K562 (cell line): Measurements from ENCODE around the gene TBATA. TPM values are rescaled to one million over a fixed set of nuclear protein-coding genes. Genes with fewer than 3 reads are reported as not detected.
A peak's percentile ranks its signal among the peaks of the same experiment; 100 is the strongest.

ENCODE experiments used
- ATAC-seq: fragments of 200-7000 bp; cut with Tn5 transposase; 3 replicates; pipeline ENCODE4 v1.9.1; 2020; ENCODE audit warnings: moderate library complexity
- Bru-seq: library from RNA; stranded (reverse); fragments of 400-500 nt; gene quantifications from one replicate; lab custom pipeline; 2021; lab: Mats Ljungman, UMichigan
- BruChase-seq, 2 experiments: library from RNA; stranded (reverse); fragments of 400-500 nt; gene quantifications; one replicate each; lab custom pipeline; 2021; lab: Mats Ljungman, UMichigan
- BruUV-seq: library from RNA; stranded (reverse); fragments of 400-500 nt; replicated peaks from 2 replicates; lab custom pipeline; 2021; lab: Mats Ljungman, UMichigan
- CTCF ChIA-PET: fragments of 300-600 bp; formaldehyde crosslinking; extraction: SDS; loops from one replicate; lab custom pipeline; 2021; ENCODE audit warnings: low intra/inter-chr PET ratio; lab: Yijun Ruan, JAX
- POLR2A ChIA-PET: fragments of 300-600, 350-650 bp; sonication (Branson Sonifier 250); formaldehyde crosslinking; extraction: SDS; loops from one replicate; lab custom pipeline; 2021; ENCODE audit warnings: antibody characterized with exemption, inconsistent platforms; lab: Yijun Ruan, JAX
- DNase-seq, 4 experiments: peaks; one replicate each; pipeline versions ENCODE4 v3.0.0 to v3.0.0-alpha.2; 2011 to 2018; ENCODE audit warnings: low spot score in 3 of 4, mixed read lengths in 3 of 4; ENCODE audit errors: extremely low read depth in 1 of 4
- FAIRE-seq: peaks from 2 replicates; lab custom pipeline; 2011; peaks lifted over from hg19 to GRCh38; lab: Jason Lieb, UNC
- H2AFZ ChIP-seq: 2 replicates; pipeline ENCODE4 v1.6.0; 2011; ENCODE audit warnings: low read depth, low read length, control low read depth, inconsistent platforms
- H3K27ac ChIP-seq: fragments of 200-600 bp; 3 replicates; pipeline ENCODE4 v1.8.0; 2011; ENCODE audit warnings: low read depth, mild to moderate bottlenecking, control low read depth, inconsistent platforms, low read length, moderate library complexity, mixed read lengths; ENCODE audit errors: extremely low read depth
- H3K27me3 ChIP-seq, 2 experiments: fragments of 300-600 bp in 1 of 2; 2 replicates in 1 of 2; 3 replicates in 1 of 2; pipeline versions ENCODE4 v1.6.0 to v1.8.0; 2011; ENCODE audit warnings: inconsistent platforms in 2 of 2, low read length in 2 of 2, mild to moderate bottlenecking in 1 of 2, mixed read lengths in 1 of 2, moderate library complexity in 1 of 2; ENCODE audit not compliant: control insufficient read depth in 2 of 2, insufficient read depth in 2 of 2
- H3K36me3 ChIP-seq: fragments of 300-600 bp; 3 replicates; pipeline ENCODE4 v1.8.0; 2011; ENCODE audit warnings: mild to moderate bottlenecking, low read length, inconsistent platforms; ENCODE audit not compliant: control insufficient read depth, insufficient read depth
- H3K4me1 ChIP-seq, 2 experiments: fragments of 200-600 bp in 1 of 2; replicated peaks in 1 of 2; 2 replicates in 1 of 2; 3 replicates in 1 of 2; pipeline versions ENCODE4 v1.5.1 to v1.8.0; 2011; ENCODE audit warnings: inconsistent platforms in 2 of 2, low read length in 2 of 2, mild to moderate bottlenecking in 1 of 2, mixed read lengths in 1 of 2, moderate library complexity in 1 of 2; ENCODE audit not compliant: control insufficient read depth in 2 of 2, insufficient read depth in 2 of 2
- H3K4me2 ChIP-seq: 2 replicates; pipeline ENCODE4 v1.6.1; 2011; ENCODE audit warnings: low read length, control low read depth, inconsistent platforms, mixed read lengths; ENCODE audit not compliant: insufficient read depth
- H3K4me3 ChIP-seq: fragments of 200-600 bp; sonication (generic), shearing (Covaris generic); 2 replicates; pipeline ENCODE4 v1.5.1; 2016; ENCODE audit warnings: control low read depth, inconsistent platforms
- H3K79me2 ChIP-seq: fragments of 200-600 bp; 3 replicates; pipeline ENCODE4 v1.8.0; 2011; ENCODE audit warnings: low read length, inconsistent platforms; ENCODE audit not compliant: control insufficient read depth, insufficient read depth
- H3K9ac ChIP-seq, 2 experiments: 2 replicates each; pipeline versions ENCODE4 v1.6.0 to v1.6.1; 2011; ENCODE audit warnings: low read depth in 2 of 2, low read length in 2 of 2, control low read depth in 1 of 2, inconsistent platforms in 1 of 2, mild to moderate bottlenecking in 1 of 2, mixed read lengths in 1 of 2; ENCODE audit not compliant: insufficient read depth in 1 of 2
- H3K9me1 ChIP-seq: one replicate; pipeline ENCODE4 v1.6.0; 2011; ENCODE audit warnings: inconsistent platforms, mild to moderate bottlenecking, low read length, moderate library complexity; ENCODE audit not compliant: control insufficient read depth, insufficient read depth
- H3K9me3 ChIP-seq: replicated peaks from 2 replicates; pipeline ENCODE4 v1.5.1; 2011; ENCODE audit warnings: low read depth, low read length, inconsistent platforms; ENCODE audit not compliant: control insufficient read depth, insufficient read depth
- H4K20me1 ChIP-seq: replicated peaks from 2 replicates; pipeline ENCODE4 v1.6.1; 2011; ENCODE audit warnings: low read length, inconsistent platforms, mixed read lengths; ENCODE audit not compliant: control insufficient read depth, insufficient read depth
- BDP1 ChIP-seq: IDR thresholded peaks from 3 replicates; pipeline ENCODE4 v1.6.1; 2011; ENCODE audit not compliant: insufficient read length, insufficient read depth
- CBFA2T2 ChIP-seq: fragments of 450-650 bp; conservative IDR thresholded peaks from 2 replicates; pipeline ENCODE4 v1.6.1; 2017; ENCODE audit warnings: mild to moderate bottlenecking
- CREB5 ChIP-seq: fragments of 250-450 bp; sonication (Bioruptor Pico); IDR thresholded peaks from 2 replicates; pipeline ENCODE4 v1.5.0; 2020; ENCODE audit warnings: mild to moderate bottlenecking
- JUND ChIP-seq, 2 experiments: IDR thresholded peaks; 2 replicates in 1 of 2; 3 replicates in 1 of 2; pipeline ENCODE4 v1.6.1; 2011; ENCODE audit warnings: borderline replicate concordance in 2 of 2, low read depth in 2 of 2, low read length in 2 of 2, improper control_type of control experiment in 1 of 2, missing biosample characterization in 1 of 2, missing genetic modification characterization in 1 of 2, missing genetic modification reagents in 1 of 2
- POLR2G ChIP-seq: fragments of 200-400 bp; formaldehyde crosslinking; IDR thresholded peaks from 2 replicates; pipeline ENCODE4 v1.6.1; 2017; ENCODE audit warnings: low read depth, mild to moderate bottlenecking, antibody characterized with exemption, low read length, moderate library complexity
- POLR3G ChIP-seq: IDR thresholded peaks from 2 replicates; pipeline ENCODE4 v1.6.1; 2011; ENCODE audit not compliant: insufficient read length, insufficient replicate concordance; ENCODE audit errors: extremely low read depth
- STAG1 ChIP-seq: sonication (generic); formaldehyde crosslinking; IDR thresholded peaks from 2 replicates; pipeline ENCODE4 v1.5.0; 2020; ENCODE audit warnings: missing genetic modification reagents, borderline replicate concordance
- YY1 ChIP-seq, 3 experiments: IDR thresholded peaks; 2 replicates each; pipeline ENCODE4 v1.6.1; 2011; ENCODE audit warnings: low read length in 2 of 3, mild to moderate bottlenecking in 2 of 3, moderate library complexity in 2 of 3, borderline replicate concordance in 1 of 3, control low read depth in 1 of 3, low read depth in 1 of 3; ENCODE audit not compliant: insufficient read depth in 3 of 3, insufficient replicate concordance in 2 of 3, control insufficient read depth in 1 of 3, insufficient read length in 1 of 3; ENCODE audit errors: extremely low read depth in 1 of 3
- ZBED1 ChIP-seq: IDR thresholded peaks from 2 replicates; pipeline ENCODE4 v1.6.1; 2014
- ZBTB8A ChIP-seq: fragments of 450-650 bp; IDR thresholded peaks from 2 replicates; pipeline ENCODE4 v1.6.1; 2018; ENCODE audit warnings: mild to moderate bottlenecking, moderate library complexity; ENCODE audit not compliant: partially characterized antibody
- ZKSCAN8 ChIP-seq: fragments of 200-800 bp; sonication (Bioruptor generic); IDR thresholded peaks from 2 replicates; pipeline ENCODE4 v1.6.1; 2016; ENCODE audit warnings: missing genetic modification characterization, missing compliant biosample characterization
- ZNF133 ChIP-seq: fragments of 250-450 bp; sonication (Bioruptor Pico); IDR thresholded peaks from 2 replicates; pipeline ENCODE4 v1.4.0; 2020; ENCODE audit warnings: mild to moderate bottlenecking
- ZNF140 ChIP-seq: fragments of 250-450 bp; sonication (Bioruptor Pico); IDR thresholded peaks from 2 replicates; pipeline ENCODE4 v1.8.0; 2021; ENCODE audit warnings: moderate library complexity, mild to moderate bottlenecking, inconsistent platforms
- ZNF561 ChIP-seq: fragments of 450-650 bp; formaldehyde crosslinking; conservative IDR thresholded peaks from 2 replicates; pipeline ENCODE4 v1.4.0; 2020; ENCODE audit warnings: mild to moderate bottlenecking, moderate library complexity
- WGBS: fragments of 100-300 bp; shearing (Covaris generic); methylation state at CpG from one replicate; pipeline ENCODE4 v1.1.6; 2016; ENCODE audit warnings: low coverage, mixed read lengths; ENCODE audit not compliant: insufficient coverage; ENCODE audit errors: missing lambda C conversion rate; 5-methylcytosine and 5-hydroxymethylcytosine counted together
- in situ Hi-C: fragments of 300-500 bp; cut with MboI; formaldehyde crosslinking; loops from 4 replicates; pipeline ENCODE4 v1.15.0; 2018; ENCODE audit warnings: inconsistent platforms, mixed read lengths
- intact Hi-C: fragments of 100-400 bp; cut with micrococcal nuclease; formaldehyde crosslinking; loops from 2 replicates; pipeline ENCODE4 v1.14.2; 2022
- long read RNA-seq, 3 experiments: library from polyadenylated mRNA in 2 of 3; library from RNA in 1 of 3; unstranded in 2 of 3; stranded (forward) in 1 of 3; transcript quantifications; one replicate each; pipeline ENCODE4 v2.0.0, GENCODE V29; 2019 to 2022
- polyA minus RNA-seq, 3 experiments: library from RNA; depleted of rRNA, polyadenylated mRNA; stranded (reverse); fragments of >200 nt; gene quantifications; 2 replicates each; pipeline ENCODE4 v1.2.3, GENCODE V29; 2011
- polyA plus RNA-seq, 8 experiments: library from polyadenylated mRNA; depleted of rRNA in 4 of 8; stranded (reverse) in 5 of 8; unstranded in 3 of 8; fragments of >200 nt; fragmentation: Nextera tagmentation in 2 of 8; fragmentation: Illumina TruSeq in 1 of 8; extraction: Ambion mirVana in 2 of 8; extraction: Trizol in 1 of 8; gene quantifications; 2 replicates each; pipeline versions ENCODE4 v1.2.1 to v1.2.3, GENCODE V29; 2011 to 2014; ENCODE audit warnings: inconsistent platforms in 1 of 8, missing spikeins in 1 of 8
- total RNA-seq, 7 experiments: library from RNA; depleted of rRNA in 6 of 7; stranded (reverse); fragments of >200 nt in 6 of 7; fragmentation: Illumina TruSeq in 2 of 7; extraction: Trizol in 2 of 7; gene quantifications; 2 replicates each; pipeline versions ENCODE4 v1.2.1 to v1.2.3, GENCODE V29; 2011 to 2021; ENCODE audit warnings: low replicate concordance in 1 of 7
- TF ChIP-seq, protein P1 (sequence below): sonication (generic); formaldehyde crosslinking; IDR thresholded peaks from 2 replicates; pipeline ENCODE4 v1.8.0; 2022; ENCODE audit warnings: missing genetic modification reagents, mild to moderate bottlenecking, borderline replicate concordance

Gene TBATA
- total RNA-seq (2011; cell fraction: chromatin; rRNA removed; ENCODE audit: low replicate concordance): not detected in 2 replicates
- total RNA-seq (2011; cell fraction: nucleolus; rRNA removed): not detected in 2 replicates
- not detected in 2 replicates for total RNA-seq (2011; cell fraction: nucleoplasm; rRNA removed)
- not detected in 2 replicates for total RNA-seq (2014; rRNA removed)
- total RNA-seq (2014; rRNA removed; fragmentation: Illumina TruSeq; extraction: Trizol): not detected in 2 replicates
- not detected in 2 replicates for total RNA-seq (2015; rRNA removed; fragmentation: Illumina TruSeq; extraction: Trizol)
- total RNA-seq (2021): not detected in 2 replicates
- not detected in 2 replicates for polyA plus RNA-seq (2011; rRNA removed)
- polyA plus RNA-seq (2011; cell fraction: cytosol; rRNA removed): not detected in 2 replicates
- polyA plus RNA-seq (2011; cell fraction: nucleus; rRNA removed): not detected in 2 replicates
- polyA plus RNA-seq (2012): not detected in 2 replicates
- not detected in 2 replicates for polyA plus RNA-seq (2014; fragmentation: Illumina TruSeq; extraction: Trizol)
- not detected for polyA plus RNA-seq (2014; fragmentation: Nextera tagmentation; extraction: Ambion mirVana)
- not detected in 2 replicates for polyA plus RNA-seq (2014; rRNA removed)
- not detected in 2 replicates for polyA minus RNA-seq (2011; rRNA and poly(A)+ RNA removed)
- polyA minus RNA-seq (2011; cell fraction: cytosol; rRNA and poly(A)+ RNA removed): not detected in 2 replicates
- polyA minus RNA-seq (2011; cell fraction: nucleus; rRNA and poly(A)+ RNA removed): not detected in 2 replicates
- Bru-seq, nascent RNA: not detected
- percentile 7 among the genes with signal in this experiment for BruChase-seq, experiment 1, labeled RNA remaining after a 2-hour chase
- not detected for BruChase-seq, experiment 2, labeled RNA remaining after a 6-hour chase
- long read RNA-seq, experiment 1: 0 reads
- long read RNA-seq, experiment 2: 0 reads
- long read RNA-seq, experiment 3: 0 reads

DNA sequence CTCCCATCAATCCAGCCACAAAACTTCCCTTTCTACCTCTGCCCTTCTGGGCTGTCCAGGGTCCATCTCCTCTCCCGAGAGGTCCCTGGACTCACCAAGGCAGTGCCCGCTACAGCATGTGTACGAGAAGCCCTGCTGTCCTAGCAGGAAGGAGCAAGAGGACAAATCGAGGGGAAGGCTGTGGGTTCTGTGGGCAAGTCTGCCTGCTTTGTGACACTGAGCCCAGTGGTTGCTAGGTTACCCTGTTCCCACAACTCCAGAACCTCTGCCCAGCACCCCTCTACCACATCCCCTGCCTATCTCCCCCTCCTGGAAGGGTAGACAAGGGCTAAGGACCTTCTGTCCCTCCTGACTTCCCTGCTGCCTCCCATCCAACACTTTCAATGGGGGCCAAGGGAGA lies at the start of gene TBATA:
Gene TBATA (minus strand): TSS at position 188 of the 400 bp plus-strand sequence. CDS start 1,998 bp downstream, outside the sequence.
- ChIA-PET CTCF (no interaction called here), POLR2A (no interaction called here)
- Histone ChIP-seq H3K79me2 (no peaks in the 10 kb centered on the region), H3K4me2 (no peak within 1 kb of the TSS), H3K9me1 (no peaks in the 10 kb centered on the region), H3K36me3 (no peaks in the 10 kb centered on the region), H2AFZ (no peak within 1 kb of the TSS), H3K27ac (no peak within 1 kb of the TSS), H3K4me1 (peaks cover 2 to 4% of the 10 kb centered on the region in 2 experiments; a peak in 3 of 5 replicates), H3K9ac (peak within 1 kb of the TSS in 1 of 2 experiments; percentile 38; a peak in 1 of 4 replicates), H4K20me1 (no peaks in the 10 kb centered on the region), H3K9me3 (no peaks in the 10 kb centered on the region), H3K27me3 (peaks cover 7 to 8% of the 10 kb centered on the region in 2 experiments; a peak in 4 of 5 replicates), H3K4me3 (no peak within 1 kb of the TSS)
- DNase-seq: no peak
- intact Hi-C loops (no loop called here), in situ Hi-C loops (no loop called here)
- ATAC-seq: no peak
- no peak for FAIRE-seq
- WGBS: 25% methylated on average over 4 of the region's 4 CpGs
- BruUV-seq: no TSS peak
- TF ChIP-seq ZNF561 (CRISPR knock-in tag) (no peak), BDP1 (no peak), YY1 (IDR thresholded peaks at IDR 0.05; ENCODE audit: borderline replicate concordance in 1 of 3, control insufficient read depth in 1 of 3, extremely low read depth in 1 of 3, insufficient read depth in 3 of 3, insufficient read length in 1 of 3, insufficient replicate concordance in 2 of 3, low read depth in 1 of 3, low read length in 2 of 3) (no peak), CBFA2T2 (no peak), CREB5 (CRISPR knock-in tag) (no peak), ZNF140 (no peak), ZKSCAN8 (CRISPR knock-in tag) (no peak), ZBED1 (no peak), POLR2G (no peak), ZNF133 (CRISPR knock-in tag) (no peak), POLR3G (no peak), JUND (IDR thresholded peaks at IDR 0.05; ENCODE audit: borderline replicate concordance, low read depth, low read length) (no peak), JUND (tag; IDR thresholded peaks at IDR 0.05; ENCODE audit: borderline replicate concordance, low read depth, low read length) (no peak), STAG1 (CRISPR knock-in tag) (no peak), ZBTB8A (no peak)
- TF ChIP-seq, protein P1, sequence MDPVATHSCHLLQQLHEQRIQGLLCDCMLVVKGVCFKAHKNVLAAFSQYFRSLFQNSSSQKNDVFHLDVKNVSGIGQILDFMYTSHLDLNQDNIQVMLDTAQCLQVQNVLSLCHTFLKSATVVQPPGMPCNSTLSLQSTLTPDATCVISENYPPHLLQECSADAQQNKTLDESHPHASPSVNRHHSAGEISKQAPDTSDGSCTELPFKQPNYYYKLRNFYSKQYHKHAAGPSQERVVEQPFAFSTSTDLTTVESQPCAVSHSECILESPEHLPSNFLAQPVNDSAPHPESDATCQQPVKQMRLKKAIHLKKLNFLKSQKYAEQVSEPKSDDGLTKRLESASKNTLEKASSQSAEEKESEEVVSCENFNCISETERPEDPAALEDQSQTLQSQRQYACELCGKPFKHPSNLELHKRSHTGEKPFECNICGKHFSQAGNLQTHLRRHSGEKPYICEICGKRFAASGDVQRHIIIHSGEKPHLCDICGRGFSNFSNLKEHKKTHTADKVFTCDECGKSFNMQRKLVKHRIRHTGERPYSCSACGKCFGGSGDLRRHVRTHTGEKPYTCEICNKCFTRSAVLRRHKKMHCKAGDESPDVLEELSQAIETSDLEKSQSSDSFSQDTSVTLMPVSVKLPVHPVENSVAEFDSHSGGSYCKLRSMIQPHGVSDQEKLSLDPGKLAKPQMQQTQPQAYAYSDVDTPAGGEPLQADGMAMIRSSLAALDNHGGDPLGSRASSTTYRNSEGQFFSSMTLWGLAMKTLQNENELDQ (CRISPR knock-in tag): no peak
